CD8-positive, alpha-beta memory T cell (primary cell): ENCODE data around the gene DMRT3. TPM values are rescaled to one million over a fixed set of nuclear protein-coding genes. Genes with fewer than 3 reads are reported as not detected.
A peak's percentile ranks its signal among the peaks of the same experiment; 100 is the strongest.

Experiments used
- CTCF ChIA-PET: fragments of 350-600 bp; sonication (Branson Sonifier 250); formaldehyde crosslinking; loops from one replicate; lab custom pipeline; 2021; ENCODE audit warnings: antibody characterized with exemption; lab: Charles Lee
- POLR2A ChIA-PET: fragments of 350-600 bp; sonication (Branson Sonifier 250); formaldehyde crosslinking; loops from one replicate; lab custom pipeline; 2021; ENCODE audit warnings: antibody characterized with exemption; lab: Charles Lee
- DNase-seq, 5 donors: peaks; one replicate each; pipeline versions ENCODE4 v3.0.0 to v3.0.0-alpha.2; 2020 to 2022; ENCODE audit warnings: mixed read lengths in 1 of 5
- H3K27ac ChIP-seq: one replicate; pipeline ENCODE4 v1.7.0; 2013; ENCODE audit warnings: low read depth, mild to moderate bottlenecking, low read length, moderate library complexity
- H3K27me3 ChIP-seq: 2 replicates; pipeline ENCODE4 v1.7.0; 2013; ENCODE audit warnings: low read length, mild to moderate bottlenecking; ENCODE audit not compliant: insufficient read depth, poor library complexity, severe bottlenecking
- H3K36me3 ChIP-seq: 2 replicates; pipeline ENCODE4 v1.7.0; 2013; ENCODE audit warnings: mild to moderate bottlenecking, low read length, moderate library complexity; ENCODE audit not compliant: insufficient read depth
- H3K4me1 ChIP-seq: 2 replicates; pipeline ENCODE4 v1.7.0; 2013; ENCODE audit warnings: mild to moderate bottlenecking, low read length, moderate library complexity; ENCODE audit not compliant: insufficient read depth
- H3K4me3 ChIP-seq: 2 replicates; pipeline ENCODE4 v1.7.0; 2013; ENCODE audit warnings: mild to moderate bottlenecking, low read length
- H3K9me3 ChIP-seq: 2 replicates; pipeline ENCODE4 v1.7.0; 2013; ENCODE audit warnings: mild to moderate bottlenecking, low read length
- H3K27ac Mint-ChIP-seq, 8 donors: one replicate each; pipeline ENCODE4 v1.8.0; 2020 to 2021; ENCODE audit warnings: mixed read lengths in 8 of 8, mild to moderate bottlenecking in 6 of 8, inconsistent platforms in 3 of 8, moderate library complexity in 3 of 8
- H3K27me3 Mint-ChIP-seq, 2 donors: one replicate each; pipeline ENCODE4 v1.8.0; 2020 to 2021; ENCODE audit warnings: mixed read lengths in 2 of 2, mild to moderate bottlenecking in 1 of 2, moderate library complexity in 1 of 2
- H3K36me3 Mint-ChIP-seq, 3 donors: one replicate each; pipeline ENCODE4 v1.8.0; 2020 to 2021; ENCODE audit warnings: mixed read lengths in 3 of 3, inconsistent platforms in 1 of 3, mild to moderate bottlenecking in 1 of 3
- H3K4me1 Mint-ChIP-seq, 3 donors: one replicate each; pipeline ENCODE4 v1.8.0; 2020 to 2021; ENCODE audit warnings: mixed read lengths in 3 of 3, inconsistent platforms in 1 of 3, mild to moderate bottlenecking in 1 of 3
- H3K4me3 Mint-ChIP-seq, 7 donors: one replicate each; pipeline ENCODE4 v1.8.0; 2020 to 2021; ENCODE audit warnings: mixed read lengths in 7 of 7, mild to moderate bottlenecking in 6 of 7, moderate library complexity in 4 of 7, inconsistent platforms in 2 of 7
- H3K9me3 Mint-ChIP-seq, 5 donors: one replicate each; pipeline ENCODE4 v1.8.0; 2020 to 2022; ENCODE audit warnings: mixed read lengths in 5 of 5, mild to moderate bottlenecking in 3 of 5, moderate library complexity in 2 of 5, inconsistent platforms in 1 of 5
- polyA plus RNA-seq: library from polyadenylated mRNA; unstranded; fragments of 300-500 nt; fragmentation: Illumina TruSeq; gene quantifications from one replicate; pipeline ENCODE4 v1.2.3, GENCODE V29; 2021
- total RNA-seq, 2 experiments: library from RNA; stranded (reverse); gene quantifications; one replicate each; pipeline ENCODE4 v1.2.3, GENCODE V29; 2021

Gene DMRT3
- total and polyA plus RNA-seq, 3 experiments from 2014 or later = not detected

GRCh38 chr9:967436-967835 lies 9.0 kb upstream of the DMRT3 start:
- no peaks in the 10 kb centered on the region for H3K36me3 ChIP-seq
- no peak overlapping the region for H3K4me3 ChIP-seq
- CTCF ChIA-PET = no interaction called here
- no peak for DNase-seq
- no peaks in the 10 kb centered on the region for H3K9me3 ChIP-seq
- H3K27me3 ChIP-seq = peaks cover 40% of the 10 kb centered on the region
- H3K4me1 ChIP-seq = peaks cover 4% of the 10 kb centered on the region
- H3K27ac Mint-ChIP-seq = no peak overlapping the region
- H3K4me1 Mint-ChIP-seq = peaks cover 8 to 14% (median 13%) of the 10 kb centered on the region in 3 donors
- no peak overlapping the region for H3K27ac ChIP-seq
- no peak overlapping the region for H3K4me3 Mint-ChIP-seq
- H3K9me3 Mint-ChIP-seq = peaks cover 0 to 7% (median 2%) of the 10 kb centered on the region in 5 donors
- POLR2A ChIA-PET = no interaction called here
- H3K27me3 Mint-ChIP-seq = peaks cover 59 to 81% of the 10 kb centered on the region in 2 donors
- H3K36me3 Mint-ChIP-seq = no peaks in the 10 kb centered on the region

GRCh38 chr9:967903-968641 lies 8.4 kb upstream of the DMRT3 start:
- no peaks in the 10 kb centered on the region for H3K36me3 ChIP-seq
- H3K4me1 ChIP-seq = peaks cover 4% of the 10 kb centered on the region
- peak overlapping the region in 1 of 8 donors; percentile 8 for H3K27ac Mint-ChIP-seq
- no peak overlapping the region for H3K27ac ChIP-seq
- no peak overlapping the region for H3K4me3 ChIP-seq
- DNase-seq = no peak
- peaks cover 0 to 7% (median 2%) of the 10 kb centered on the region in 5 donors for H3K9me3 Mint-ChIP-seq
- H3K27me3 Mint-ChIP-seq = peaks cover 65 to 78% of the 10 kb centered on the region in 2 donors
- H3K9me3 ChIP-seq = no peaks in the 10 kb centered on the region
- ChIA-PET POLR2A (no interaction called here), CTCF (no interaction called here)
- H3K4me3 Mint-ChIP-seq = no peak overlapping the region
- no peaks in the 10 kb centered on the region for H3K36me3 Mint-ChIP-seq
- peaks cover 8 to 14% (median 13%) of the 10 kb centered on the region in 3 donors for H3K4me1 Mint-ChIP-seq
- H3K27me3 ChIP-seq = peaks cover 46% of the 10 kb centered on the region

GRCh38 chr9:969310-970150 lies 6.9 kb upstream of the DMRT3 start:
- Histone ChIP-seq H3K27me3 (peaks cover 58% of the 10 kb centered on the region), H3K27ac (no peak overlapping the region), H3K36me3 (no peaks in the 10 kb centered on the region), H3K4me1 (peaks cover 4% of the 10 kb centered on the region), H3K9me3 (no peaks in the 10 kb centered on the region), H3K4me3 (no peak overlapping the region)
- H3K4me3 Mint-ChIP-seq = no peak overlapping the region
- no peak overlapping the region for H3K27ac Mint-ChIP-seq
- DNase-seq = no peak
- no peaks in the 10 kb centered on the region for H3K36me3 Mint-ChIP-seq
- peaks cover 74 to 80% of the 10 kb centered on the region in 2 donors for H3K27me3 Mint-ChIP-seq
- peaks cover 0 to 8% (median 2%) of the 10 kb centered on the region in 5 donors for H3K9me3 Mint-ChIP-seq
- ChIA-PET CTCF (no interaction called here), POLR2A (no interaction called here)
- peaks cover 19 to 26% (median 24%) of the 10 kb centered on the region in 3 donors for H3K4me1 Mint-ChIP-seq

GRCh38 chr9:970151-970996 lies 6.1 kb upstream of the DMRT3 start:
- Histone ChIP-seq H3K9me3 (no peaks in the 10 kb centered on the region), H3K27me3 (peaks cover 63% of the 10 kb centered on the region), H3K4me1 (peaks cover 4% of the 10 kb centered on the region), H3K27ac (no peak overlapping the region), H3K36me3 (no peaks in the 10 kb centered on the region), H3K4me3 (no peak overlapping the region)
- H3K27me3 Mint-ChIP-seq = peaks cover 77 to 80% of the 10 kb centered on the region in 2 donors
- H3K27ac Mint-ChIP-seq = no peak overlapping the region
- no peak for DNase-seq
- H3K4me3 Mint-ChIP-seq = peak overlapping the region in 4 of 7 donors; percentile 8 to 41 (median 24)
- POLR2A ChIA-PET = no interaction called here
- H3K4me1 Mint-ChIP-seq = peaks cover 19 to 26% (median 24%) of the 10 kb centered on the region in 3 donors
- no peaks in the 10 kb centered on the region for H3K36me3 Mint-ChIP-seq
- peaks cover 0 to 9% (median 2%) of the 10 kb centered on the region in 5 donors for H3K9me3 Mint-ChIP-seq
- CTCF ChIA-PET = no interaction called here

- no peak for DNase-seq
- Histone ChIP-seq H3K36me3 (no peaks in the 10 kb centered on the region), H3K4me3 (no peak overlapping the region), H3K4me1 (peaks cover 4% of the 10 kb centered on the region), H3K27ac (no peak overlapping the region), H3K9me3 (no peaks in the 10 kb centered on the region), H3K27me3 (peaks cover 70% of the 10 kb centered on the region)
- H3K27ac Mint-ChIP-seq = no peak overlapping the region
- peaks cover 24 to 31% (median 29%) of the 10 kb centered on the region in 3 donors for H3K4me1 Mint-ChIP-seq
- ChIA-PET CTCF (no interaction called here), POLR2A (no interaction called here)
- peaks cover 71 to 73% of the 10 kb centered on the region in 2 donors for H3K27me3 Mint-ChIP-seq
- H3K9me3 Mint-ChIP-seq = peaks cover 0 to 14% (median 2%) of the 10 kb centered on the region in 5 donors
- peak overlapping the region in 2 of 7 donors; percentile 11 to 32 for H3K4me3 Mint-ChIP-seq
- no peaks in the 10 kb centered on the region for H3K36me3 Mint-ChIP-seq
These were observed 4.5 kb upstream of the DMRT3 start for GRCh38 chr9:971901-972500.

GRCh38 chr9:972501-973294 lies 3.8 kb upstream of the DMRT3 start:
- Histone ChIP-seq H3K4me3 (no peak overlapping the region), H3K27me3 (peaks cover 68% of the 10 kb centered on the region), H3K36me3 (no peaks in the 10 kb centered on the region), H3K9me3 (no peaks in the 10 kb centered on the region), H3K4me1 (peaks cover 4% of the 10 kb centered on the region), H3K27ac (no peak overlapping the region)
- ChIA-PET POLR2A (no interaction called here), CTCF (no interaction called here)
- Mint-ChIP-seq H3K27ac (no peak overlapping the region), H3K36me3 (no peaks in the 10 kb centered on the region), H3K9me3 (peaks cover 0 to 14% (median 2%) of the 10 kb centered on the region in 5 donors), H3K4me1 (peaks cover 24 to 30% (median 24%) of the 10 kb centered on the region in 3 donors), H3K4me3 (peak overlapping the region in 1 of 7 donors; percentile 11), H3K27me3 (peaks cover 67 to 70% of the 10 kb centered on the region in 2 donors)
- no peak for DNase-seq

GRCh38 chr9:973295-973834 lies 3.1 kb upstream of the DMRT3 start:
- H3K27ac Mint-ChIP-seq = no peak overlapping the region
- Histone ChIP-seq H3K36me3 (no peaks in the 10 kb centered on the region), H3K27me3 (peaks cover 67% of the 10 kb centered on the region), H3K4me1 (peaks cover 4% of the 10 kb centered on the region), H3K27ac (no peak overlapping the region), H3K4me3 (no peak overlapping the region), H3K9me3 (no peaks in the 10 kb centered on the region)
- CTCF ChIA-PET = no interaction called here
- H3K9me3 Mint-ChIP-seq = peaks cover 0 to 14% (median 2%) of the 10 kb centered on the region in 5 donors
- peaks cover 66 to 71% of the 10 kb centered on the region in 2 donors for H3K27me3 Mint-ChIP-seq
- no peak for DNase-seq
- POLR2A ChIA-PET = no interaction called here
- H3K4me3 Mint-ChIP-seq = peak overlapping the region in 1 of 7 donors; percentile 41
- peaks cover 20 to 25% (median 20%) of the 10 kb centered on the region in 3 donors for H3K4me1 Mint-ChIP-seq
- no peaks in the 10 kb centered on the region for H3K36me3 Mint-ChIP-seq
